SK-N-SH (cell line): ENCODE data around the gene LRP1. TPM values are rescaled to one million over a fixed set of nuclear protein-coding genes. Genes with fewer than 3 reads are reported as not detected.
A peak's percentile ranks its signal among the peaks of the same experiment; 100 is the strongest.

Experiments used
- CTCF ChIA-PET: fragments of 300-600, 350-600 bp; formaldehyde crosslinking; extraction: SDS; loops from one replicate; lab custom pipeline; 2021; lab: Yijun Ruan, JAX
- POLR2A ChIA-PET: fragments of 350-600 bp; sonication (Branson Sonifier 250); formaldehyde crosslinking; extraction: SDS; loops from one replicate; lab custom pipeline; 2020; ENCODE audit warnings: antibody characterized with exemption, inconsistent platforms; lab: Yijun Ruan, JAX
- DNase-seq: peaks from one replicate; pipeline ENCODE4 v3.0.0; 2012
- H2AFZ ChIP-seq: fragments of 200-600 bp; sonication (generic); 2 replicates; pipeline ENCODE4 v1.8.1; 2016; ENCODE audit warnings: antibody characterized with exemption, mild to moderate bottlenecking, low read depth
- H3F3A ChIP-seq: fragments of 200-600 bp; sonication (generic); replicated peaks from 2 replicates; pipeline ENCODE3; 2016; ENCODE audit warnings: antibody characterized with exemption, mild to moderate bottlenecking; ENCODE audit not compliant: insufficient read depth
- H3K27ac ChIP-seq, 2 experiments: fragments of 200-500 bp in 1 of 2; fragments of 200-600 bp in 1 of 2; sonication (Bioruptor generic) in 1 of 2; sonication (generic), shearing (Covaris generic) in 1 of 2; 2 replicates each; pipeline versions ENCODE4 v1.5.1 to v1.6.1; 2014 to 2016; ENCODE audit warnings: low read depth in 2 of 2, inconsistent platforms in 1 of 2, low read length in 1 of 2, mild to moderate bottlenecking in 1 of 2, mixed read lengths in 1 of 2
- H3K27me3 ChIP-seq: fragments of 200-600 bp; sonication (generic), shearing (Covaris generic); 2 replicates; pipeline ENCODE4 v1.6.1; 2016; ENCODE audit warnings: mixed run types; ENCODE audit not compliant: insufficient read depth
- H3K36me3 ChIP-seq, 2 experiments: fragments of 200-500 bp in 1 of 2; fragments of 200-600 bp in 1 of 2; sonication (Bioruptor generic) in 1 of 2; sonication (generic) in 1 of 2; replicated peaks in 1 of 2; 2 replicates each; pipeline versions ENCODE3 to v1.5.1; 2014 to 2016; ENCODE audit warnings: low read length in 1 of 2, mild to moderate bottlenecking in 1 of 2; ENCODE audit not compliant: insufficient read depth in 2 of 2, control insufficient read depth in 1 of 2
- H3K4me1 ChIP-seq, 2 experiments: fragments of 200-500 bp in 1 of 2; fragments of 200-600 bp in 1 of 2; sonication (Bioruptor generic) in 1 of 2; sonication (generic), shearing (Covaris generic) in 1 of 2; 2 replicates each; pipeline versions ENCODE4 v1.5.1 to v1.6.1; 2014 to 2016; ENCODE audit warnings: low read depth in 1 of 2, low read length in 1 of 2, mixed run types in 1 of 2; ENCODE audit not compliant: insufficient read depth in 2 of 2, control insufficient read depth in 1 of 2
- H3K4me2 ChIP-seq: fragments of 200-600 bp; sonication (generic), shearing (Covaris generic); 2 replicates; pipeline ENCODE4 v1.6.1; 2017; ENCODE audit warnings: mixed run types
- H3K4me3 ChIP-seq, 2 experiments: fragments of 200-500 bp in 1 of 2; fragments of 200-600 bp in 1 of 2; sonication (Bioruptor generic) in 1 of 2; sonication (generic), shearing (Covaris generic) in 1 of 2; 2 replicates each; pipeline versions ENCODE4 v1.5.1 to v1.8.1; 2014 to 2016; ENCODE audit warnings: low read depth in 2 of 2, inconsistent platforms in 1 of 2, low read length in 1 of 2, mild to moderate bottlenecking in 1 of 2, mixed read lengths in 1 of 2, moderate library complexity in 1 of 2
- H3K79me2 ChIP-seq: fragments of 200-600 bp; sonication (generic); 2 replicates; pipeline ENCODE4 v1.8.1; 2017; ENCODE audit warnings: mild to moderate bottlenecking; ENCODE audit not compliant: insufficient read depth
- H3K9ac ChIP-seq: fragments of 200-600 bp; sonication (generic); 2 replicates; pipeline ENCODE4 v1.6.1; 2017; ENCODE audit warnings: mixed run types
- H3K9me2 ChIP-seq: fragments of 200-600 bp; sonication (generic); 2 replicates; pipeline ENCODE4 v1.6.1; 2017; ENCODE audit warnings: mixed run types
- H3K9me3 ChIP-seq: fragments of 200-600 bp; sonication (generic); 2 replicates; pipeline ENCODE4 v1.6.1; 2017; ENCODE audit warnings: mixed run types, mild to moderate bottlenecking, moderate library complexity
- H4K20me1 ChIP-seq: fragments of 200-600 bp; sonication (generic); 2 replicates; pipeline ENCODE4 v1.6.1; 2017; ENCODE audit warnings: mild to moderate bottlenecking, mixed run types; ENCODE audit not compliant: insufficient read depth
- EP300 ChIP-seq, 2 experiments: IDR thresholded peaks; 2 replicates each; pipeline versions ENCODE4 v1.4.0 to v1.6.1; 2012; ENCODE audit warnings: borderline replicate concordance in 1 of 2, low read depth in 1 of 2, low read length in 1 of 2
- EZH2phosphoT487 ChIP-seq: fragments of 200-600 bp; sonication (generic); IDR thresholded peaks from 2 replicates; pipeline ENCODE4 v1.6.1; 2017; ENCODE audit warnings: low read depth, mixed run types, mild to moderate bottlenecking, antibody characterized with exemption, moderate library complexity, borderline replicate concordance
- FOXM1 ChIP-seq: IDR thresholded peaks from 2 replicates; pipeline ENCODE4 v1.4.0; 2012; ENCODE audit warnings: low read depth, mild to moderate bottlenecking
- NRF1 ChIP-seq: IDR thresholded peaks from 2 replicates; pipeline ENCODE4 v1.6.1; 2012; ENCODE audit warnings: low read depth, mild to moderate bottlenecking, low read length
- PBX3 ChIP-seq: IDR thresholded peaks from 2 replicates; pipeline ENCODE4; 2012
- POLR2AphosphoS5 ChIP-seq: IDR thresholded peaks from 2 replicates; pipeline ENCODE4 v1.6.1; 2012; ENCODE audit warnings: low read depth, low read length
- REST ChIP-seq: IDR thresholded peaks from 2 replicates; pipeline ENCODE4 v1.6.1; 2012; ENCODE audit warnings: mild to moderate bottlenecking, low read depth, low read length, moderate library complexity
- RXRA ChIP-seq: IDR thresholded peaks from 2 replicates; pipeline ENCODE4 v1.4.0; 2012; ENCODE audit warnings: low read depth, mild to moderate bottlenecking, borderline replicate concordance
- SIN3A ChIP-seq: IDR thresholded peaks from 2 replicates; pipeline ENCODE4 v1.6.1; 2012; ENCODE audit warnings: low read depth, mild to moderate bottlenecking, low read length, moderate library complexity, borderline replicate concordance
- SMC3 ChIP-seq: IDR thresholded peaks from 2 replicates; pipeline ENCODE4 v1.6.1; 2012; ENCODE audit warnings: low read depth, low read length, improper control_type of control experiment
- WGBS: methylation state at CpG from one replicate; pipeline ENCODE4 v1.1.6; 2017; ENCODE audit warnings: low lambda C conversion rate; 5-methylcytosine and 5-hydroxymethylcytosine counted together
- polyA plus RNA-seq, 3 experiments: library from polyadenylated mRNA; depleted of rRNA; stranded (reverse); fragments of >200 nt; gene quantifications; 2 replicates each; pipeline ENCODE4 v1.2.3, GENCODE V29; 2012
- TF ChIP-seq, protein P1 (sequence below): fragments of 200-600 bp; sonication (generic); IDR thresholded peaks from 2 replicates; pipeline ENCODE4 v1.6.1; 2017; ENCODE audit warnings: antibody characterized with exemption, mild to moderate bottlenecking, moderate library complexity

LRP1 gene
- polyA plus RNA-seq, 1 of the 3 experiments (the other 2 are of a cell fraction), result 55.0 TPM

GRCh38 chr12:57090490-57090889 lies 37.8 kb upstream of the LRP1 start (continued):
- TF ChIP-seq REST, result no peak

DNA sequence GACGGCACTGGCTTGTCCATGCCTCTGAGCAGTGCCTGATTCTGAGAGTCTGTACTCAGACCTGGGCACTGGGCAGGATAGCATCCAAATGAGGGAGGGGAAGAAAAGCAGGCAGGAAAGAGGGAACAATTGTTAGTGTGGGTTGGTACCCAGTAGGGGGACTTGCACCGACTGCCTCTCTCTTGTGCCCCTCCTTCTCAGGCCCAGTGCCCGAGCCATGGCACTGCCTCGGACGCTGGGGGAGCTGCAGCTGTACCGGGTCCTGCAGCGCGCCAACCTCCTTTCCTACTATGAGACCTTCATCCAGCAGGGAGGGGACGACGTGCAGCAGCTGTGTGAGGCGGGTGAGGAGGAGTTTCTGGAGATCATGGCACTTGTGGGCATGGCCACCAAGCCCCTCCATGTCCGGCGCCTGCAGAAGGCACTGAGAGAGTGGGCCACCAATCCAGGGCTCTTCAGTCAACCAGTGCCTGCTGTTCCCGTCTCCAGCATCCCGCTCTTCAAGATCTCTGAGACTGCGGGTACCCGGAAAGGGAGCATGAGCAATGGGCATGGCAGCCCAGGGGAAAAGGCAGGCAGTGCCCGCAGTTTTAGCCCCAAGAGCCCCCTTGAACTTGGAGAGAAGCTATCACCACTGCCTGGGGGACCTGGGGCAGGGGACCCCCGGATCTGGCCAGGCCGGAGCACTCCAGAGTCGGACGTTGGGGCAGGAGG lies 37.2 kb upstream of the LRP1 start:
- ChIA-PET CTCF (interaction anchor here (0.6 to 23.2 kb wide), 10 partner anchors 11 to 454 kb away, joined by 3 to 339 read pairs (median 4); partner anchors contain the start of genes NEMP1 and STAT6), POLR2A (no interaction called here)
- H3K9me2 ChIP-seq, result no peaks in the 10 kb centered on the region
- peaks cover 35% of the 10 kb centered on the region for H4K20me1 ChIP-seq
- peaks cover 39% of the 10 kb centered on the region for H3K79me2 ChIP-seq
- H3K4me3 ChIP-seq, result peak overlapping the region; percentile 77 to 90; a peak in 3 of 4 replicates
- no peak for TF ChIP-seq EP300 (IDR thresholded peaks at IDR 0.05; ENCODE audit: borderline replicate concordance in 1 of 2, low read depth in 1 of 2, low read length in 1 of 2)
- no peak for TF ChIP-seq NRF1
- no peak for TF ChIP-seq RXRA
- TF ChIP-seq POLR2AphosphoS5, result no peak
- TF ChIP-seq PBX3, result no peak
- TF ChIP-seq REST, result no peak
- TF ChIP-seq FOXM1, result no peak
- no peak for TF ChIP-seq EZH2phosphoT487
- TF ChIP-seq, protein P1, sequence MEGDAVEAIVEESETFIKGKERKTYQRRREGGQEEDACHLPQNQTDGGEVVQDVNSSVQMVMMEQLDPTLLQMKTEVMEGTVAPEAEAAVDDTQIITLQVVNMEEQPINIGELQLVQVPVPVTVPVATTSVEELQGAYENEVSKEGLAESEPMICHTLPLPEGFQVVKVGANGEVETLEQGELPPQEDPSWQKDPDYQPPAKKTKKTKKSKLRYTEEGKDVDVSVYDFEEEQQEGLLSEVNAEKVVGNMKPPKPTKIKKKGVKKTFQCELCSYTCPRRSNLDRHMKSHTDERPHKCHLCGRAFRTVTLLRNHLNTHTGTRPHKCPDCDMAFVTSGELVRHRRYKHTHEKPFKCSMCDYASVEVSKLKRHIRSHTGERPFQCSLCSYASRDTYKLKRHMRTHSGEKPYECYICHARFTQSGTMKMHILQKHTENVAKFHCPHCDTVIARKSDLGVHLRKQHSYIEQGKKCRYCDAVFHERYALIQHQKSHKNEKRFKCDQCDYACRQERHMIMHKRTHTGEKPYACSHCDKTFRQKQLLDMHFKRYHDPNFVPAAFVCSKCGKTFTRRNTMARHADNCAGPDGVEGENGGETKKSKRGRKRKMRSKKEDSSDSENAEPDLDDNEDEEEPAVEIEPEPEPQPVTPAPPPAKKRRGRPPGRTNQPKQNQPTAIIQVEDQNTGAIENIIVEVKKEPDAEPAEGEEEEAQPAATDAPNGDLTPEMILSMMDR, result no peak
- no peak for TF ChIP-seq SIN3A
- TF ChIP-seq SMC3, result no peak
- no peaks in the 10 kb centered on the region for H3K9me3 ChIP-seq
- no peak overlapping the region for H2AFZ ChIP-seq
- peaks cover 21% of the 10 kb centered on the region for H3F3A ChIP-seq
- H3K4me1 ChIP-seq, result peaks cover 13 to 20% of the 10 kb centered on the region in 2 experiments; a peak in 2 of 4 replicates
- peak overlapping the region; percentile 89 for H3K4me2 ChIP-seq
- H3K27ac ChIP-seq, result no peak overlapping the region
- peak overlapping the region; percentile 81; the same call in 1 of the 2 replicates for H3K9ac ChIP-seq
- peaks cover 28 to 46% of the 10 kb centered on the region in 2 experiments for H3K36me3 ChIP-seq
- H3K27me3 ChIP-seq, result no peaks in the 10 kb centered on the region
- 91% methylated on average over 6 of the region's 22 CpGs for WGBS
- peak; percentile 15 for DNase-seq
